BLaER1 treated with 17β-estradiol and CSF1 and Interleukin-3, amounts not matched to agents 10 nM and 100 nM (cell line): ENCODE measurements around the gene MYL3.
A peak's percentile ranks its signal among the peaks of the same experiment; 100 is the strongest.

Source experiments
- H3K27ac ChIP-seq, 11 experiments: shearing (Covaris generic); formaldehyde crosslinking; 2 replicates each; pipeline ENCODE4 v1.8.1; 2022
- H3K27me3 ChIP-seq, 11 experiments: shearing (Covaris generic); formaldehyde crosslinking; 2 replicates each; pipeline ENCODE4 v1.8.1; 2022
- H3K36me3 ChIP-seq, 11 experiments: shearing (Covaris generic); formaldehyde crosslinking; 2 replicates each; pipeline ENCODE4 v1.8.1; 2022
- H3K4me1 ChIP-seq, 10 experiments: shearing (Covaris generic); formaldehyde crosslinking; 2 replicates each; pipeline ENCODE4 v1.8.1; 2022
- H3K4me2 ChIP-seq, 11 experiments: shearing (Covaris generic); formaldehyde crosslinking; 2 replicates each; pipeline ENCODE4 v1.8.1; 2022
- H3K4me3 ChIP-seq, 10 experiments: shearing (Covaris generic); formaldehyde crosslinking; 2 replicates each; pipeline ENCODE4 v1.8.1; 2022
- H3K9ac ChIP-seq, 11 experiments: shearing (Covaris generic); formaldehyde crosslinking; 2 replicates each; pipeline ENCODE4 v1.8.1; 2022
- H3K9me3 ChIP-seq, 11 experiments: shearing (Covaris generic); formaldehyde crosslinking; replicated peaks in 1 of 11; 2 replicates each; pipeline ENCODE4 v1.8.1; 2022
- H4K20me1 ChIP-seq, 11 experiments: shearing (Covaris generic); formaldehyde crosslinking; 2 replicates each; pipeline ENCODE4 v1.8.1; 2022
- Cebpa-rat ChIP-seq, 11 experiments: shearing (Covaris generic); IDR thresholded peaks; 2 replicates each; pipeline ENCODE4 v1.8.1; 2022

MYL3 gene

DNA sequence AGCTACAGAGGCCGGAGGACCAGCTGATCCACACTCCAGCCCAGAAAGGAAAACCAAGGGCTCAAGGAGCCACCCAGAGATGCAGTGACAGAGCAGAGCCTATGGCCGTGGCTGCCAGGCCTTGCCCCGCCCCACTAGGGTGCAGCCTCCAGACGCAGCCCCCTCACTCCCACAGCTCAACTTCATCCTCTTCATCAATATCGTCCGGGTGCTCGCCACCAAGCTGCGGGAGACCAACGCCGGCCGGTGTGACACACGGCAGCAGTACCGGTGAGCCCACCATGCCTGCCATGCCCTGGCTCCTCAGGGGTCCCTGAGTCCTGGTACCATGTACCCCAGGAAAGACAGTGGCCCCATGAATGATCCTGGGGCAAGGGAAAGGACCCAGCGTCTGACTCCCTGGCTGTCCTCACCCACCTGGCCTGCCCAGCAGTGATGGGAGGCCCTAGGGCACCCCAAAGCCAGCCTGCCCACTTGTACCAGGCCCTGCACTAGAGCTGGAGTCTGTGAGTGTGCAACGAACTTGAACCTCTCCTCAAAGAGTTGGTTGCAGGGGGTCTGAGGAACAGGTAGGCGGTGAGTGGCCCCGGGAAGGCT, 38.4 kb upstream of the MYL3 start:
- Histone ChIP-seq H3K36me3 (no peaks in the 10 kb centered on the region), H3K4me3 (no peak overlapping the region), H3K9me3 (no peaks in the 10 kb centered on the region), H3K4me2 (peak overlapping the region in 2 of 11 experiments; percentile 84 to 91; a peak in 1 of 22 replicates), H4K20me1 (peaks cover 0 to 9% (median 0%) of the 10 kb centered on the region in 11 experiments; a peak in 4 of 22 replicates), H3K27ac (no peak overlapping the region), H3K27me3 (peaks cover 19 to 28% (median 21%) of the 10 kb centered on the region in 11 experiments), H3K4me1 (peaks cover 25 to 48% (median 34%) of the 10 kb centered on the region in 10 experiments), H3K9ac (no peak overlapping the region)
- no peak for TF ChIP-seq Cebpa-rat (IDR thresholded peaks at IDR 0.05)

DNA sequence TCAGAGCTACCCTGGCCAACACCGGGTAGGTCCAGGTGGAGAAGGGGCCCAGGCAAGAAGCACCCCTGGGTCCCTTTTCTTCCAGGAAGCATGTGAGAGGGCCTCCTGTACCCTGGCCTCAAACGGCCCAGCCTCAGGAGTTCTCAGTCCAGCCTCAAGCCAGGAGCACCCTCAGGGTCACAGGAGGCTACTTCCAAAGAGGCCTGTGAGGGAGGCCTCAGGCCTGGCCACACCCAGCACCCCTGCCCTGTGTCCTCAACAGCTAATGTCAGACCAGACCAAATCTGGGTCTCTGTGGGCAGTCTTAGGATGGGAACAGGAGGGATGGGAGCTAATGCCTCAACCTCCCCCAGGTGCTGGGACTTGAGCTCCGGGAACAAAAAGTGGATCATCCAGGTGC, 37.8 kb upstream of the MYL3 start:
- TF ChIP-seq Cebpa-rat (IDR thresholded peaks at IDR 0.05), result no peak

DNA sequence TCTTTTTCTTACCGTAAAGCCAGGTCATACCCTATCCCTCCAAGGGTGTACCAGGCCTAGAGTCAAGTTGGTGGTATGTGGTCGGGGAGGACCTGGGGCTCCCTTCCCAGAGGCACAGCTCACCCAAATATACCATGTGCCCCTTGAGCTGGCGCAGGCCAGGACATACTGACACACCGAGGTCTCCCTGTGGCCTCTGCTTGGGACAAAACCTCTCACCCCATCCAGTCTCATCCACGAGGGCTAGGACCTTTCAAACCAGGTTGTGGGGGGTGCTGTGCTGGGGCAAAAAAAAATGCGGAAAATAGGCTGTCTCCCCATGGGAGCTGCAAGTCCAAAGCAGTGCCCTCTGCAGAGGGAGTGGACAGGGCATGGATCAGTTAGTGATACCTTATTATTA, 37.1 kb upstream of the MYL3 start:
- H3K4me2 ChIP-seq, result no peak overlapping the region

More for the DNA sequence above, 37.8 kb upstream of the MYL3 start:
- Histone ChIP-seq H3K4me3 (no peak overlapping the region), H3K9me3 (no peaks in the 10 kb centered on the region), H3K4me1 (peaks cover 29 to 54% (median 34%) of the 10 kb centered on the region in 10 experiments), H3K27me3 (peaks cover 19 to 28% (median 23%) of the 10 kb centered on the region in 11 experiments), H3K27ac (no peak overlapping the region), H4K20me1 (peaks cover 0 to 9% (median 0%) of the 10 kb centered on the region in 11 experiments; a peak in 5 of 22 replicates), H3K9ac (no peak overlapping the region), H3K4me2 (no peak overlapping the region), H3K36me3 (no peaks in the 10 kb centered on the region)

DNA sequence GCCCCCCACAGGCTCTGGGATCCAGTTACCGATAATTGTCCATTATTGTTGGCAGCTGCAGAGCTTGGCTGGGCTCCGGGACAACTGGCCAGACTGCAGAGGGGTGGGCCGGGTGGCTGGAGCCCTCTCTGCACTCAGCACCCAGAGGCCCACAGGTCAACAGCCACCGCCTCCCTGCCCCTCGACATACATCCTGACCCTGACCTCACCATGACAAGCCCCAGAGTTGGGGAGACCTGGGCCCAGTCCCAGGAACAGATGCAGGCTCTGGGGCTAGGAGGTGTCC, 36.7 kb upstream of the MYL3 start:
- no peaks in the 10 kb centered on the region for H3K36me3 ChIP-seq
- peaks cover 19 to 28% (median 23%) of the 10 kb centered on the region in 11 experiments for H3K27me3 ChIP-seq
- peaks cover 29 to 59% (median 34%) of the 10 kb centered on the region in 10 experiments for H3K4me1 ChIP-seq
- no peak overlapping the region for H3K27ac ChIP-seq
- peaks cover 0 to 17% (median 0%) of the 10 kb centered on the region in 11 experiments; a peak in 7 of 22 replicates for H4K20me1 ChIP-seq
- H3K4me3 ChIP-seq, result no peak overlapping the region
- no peak overlapping the region for H3K9ac ChIP-seq
- TF ChIP-seq Cebpa-rat (IDR thresholded peaks at IDR 0.05), result no peak
- no peak overlapping the region for H3K4me2 ChIP-seq
- no peaks in the 10 kb centered on the region for H3K9me3 ChIP-seq

More for the DNA sequence above, 37.1 kb upstream of the MYL3 start:
- H3K4me3 ChIP-seq, result no peak overlapping the region
- no peak overlapping the region for H3K27ac ChIP-seq
- H3K9ac ChIP-seq, result no peak overlapping the region
- no peaks in the 10 kb centered on the region for H3K9me3 ChIP-seq
- peaks cover 29 to 60% (median 34%) of the 10 kb centered on the region in 10 experiments for H3K4me1 ChIP-seq
- H3K27me3 ChIP-seq, result peaks cover 19 to 28% (median 23%) of the 10 kb centered on the region in 11 experiments
- no peaks in the 10 kb centered on the region for H3K36me3 ChIP-seq
- no peak for TF ChIP-seq Cebpa-rat (IDR thresholded peaks at IDR 0.05)
- H4K20me1 ChIP-seq, result peaks cover 0 to 16% (median 0%) of the 10 kb centered on the region in 11 experiments; a peak in 7 of 22 replicates

DNA sequence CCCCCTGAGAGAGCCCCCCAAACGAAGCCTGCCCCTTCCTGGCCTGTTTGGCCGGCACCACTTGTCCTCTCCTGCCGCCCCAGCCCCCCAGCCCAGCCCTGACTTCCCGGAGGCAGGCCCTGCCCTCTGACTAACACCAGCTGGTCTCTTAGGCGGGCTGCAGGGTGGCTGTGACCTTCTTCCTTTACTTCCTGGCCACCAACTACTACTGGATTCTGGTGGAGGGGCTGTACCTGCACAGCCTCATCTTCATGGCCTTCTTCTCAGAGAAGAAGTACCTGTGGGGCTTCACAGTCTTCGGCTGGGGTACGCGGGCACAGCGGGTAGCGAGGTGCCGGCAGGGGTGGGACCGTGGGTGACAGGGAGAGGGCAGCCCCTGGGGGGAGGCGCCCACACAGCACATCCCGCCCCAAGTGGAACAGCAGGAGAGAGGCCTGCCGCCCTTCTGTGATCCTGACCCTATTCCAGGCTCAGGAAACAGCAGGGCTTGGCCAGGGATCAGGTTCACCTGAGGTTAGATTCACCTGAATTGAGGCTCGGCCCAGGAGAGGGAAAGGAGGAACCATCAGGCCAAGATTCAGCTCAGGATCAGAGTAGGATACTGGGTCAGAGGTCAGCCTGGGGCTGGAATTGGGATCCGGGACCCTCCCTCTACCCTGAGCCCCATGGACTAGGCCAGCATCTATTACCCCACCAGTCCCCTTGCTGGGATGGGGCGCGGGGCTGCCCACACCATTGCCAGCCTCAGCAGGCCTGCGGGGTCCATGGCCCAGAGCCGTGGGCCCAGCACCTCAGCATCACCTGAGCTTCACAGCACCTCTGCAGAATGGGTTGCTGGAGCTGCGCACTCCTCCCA, 36.1 kb upstream of the MYL3 start:
- Histone ChIP-seq H3K27me3 (peaks cover 19 to 28% (median 23%) of the 10 kb centered on the region in 11 experiments), H4K20me1 (peaks cover 0 to 16% (median 0%) of the 10 kb centered on the region in 11 experiments; a peak in 7 of 22 replicates), H3K9ac (no peak overlapping the region), H3K4me2 (peak overlapping the region; percentile 68 to 82 (median 76); a peak in 21 of 22 replicates), H3K4me3 (no peak overlapping the region), H3K9me3 (no peaks in the 10 kb centered on the region), H3K4me1 (peaks cover 29 to 53% (median 31%) of the 10 kb centered on the region in 10 experiments), H3K36me3 (no peaks in the 10 kb centered on the region), H3K27ac (no peak overlapping the region)
- TF ChIP-seq Cebpa-rat (IDR thresholded peaks at IDR 0.05), result no peak

DNA sequence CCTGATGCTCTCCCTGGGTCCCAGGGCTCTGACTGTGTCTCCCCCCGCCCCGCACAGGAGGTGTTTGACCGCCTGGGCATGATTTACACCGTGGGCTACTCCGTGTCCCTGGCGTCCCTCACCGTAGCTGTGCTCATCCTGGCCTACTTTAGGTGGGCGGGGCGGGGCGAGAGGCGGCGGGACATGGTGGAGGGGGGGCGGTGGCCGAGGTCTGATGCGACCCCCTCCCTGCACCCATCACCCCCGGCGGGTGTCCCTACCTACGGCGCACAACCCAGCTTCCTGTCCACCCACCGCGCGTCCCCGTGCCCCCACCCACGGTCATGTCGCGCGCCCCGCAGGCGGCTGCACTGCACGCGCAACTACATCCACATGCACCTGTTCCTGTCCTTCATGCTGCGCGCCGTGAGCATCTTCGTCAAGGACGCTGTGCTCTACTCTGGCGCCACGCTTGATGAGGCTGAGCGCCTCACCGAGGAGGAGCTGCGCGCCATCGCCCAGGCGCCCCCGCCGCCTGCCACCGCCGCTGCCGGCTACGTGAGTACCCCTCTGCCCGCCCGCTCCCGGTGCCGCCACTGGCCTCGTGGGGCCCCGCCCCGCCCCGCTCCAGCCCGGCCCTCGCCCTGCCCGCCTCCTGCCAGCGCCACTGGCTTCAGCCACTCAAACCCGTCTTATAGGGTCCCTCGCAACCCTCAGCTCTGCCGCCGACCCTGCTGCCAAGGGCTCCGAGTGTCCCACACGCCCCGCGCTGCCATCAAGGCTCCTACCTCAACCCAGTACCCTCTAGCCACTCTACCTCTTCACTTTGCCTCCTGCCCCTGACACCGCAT, 35.3 kb upstream of the MYL3 start:
- Histone ChIP-seq H3K4me1 (peaks cover 21 to 47% (median 26%) of the 10 kb centered on the region in 10 experiments), H3K4me2 (peak overlapping the region; percentile 68 to 82 (median 76)), H4K20me1 (peaks cover 0 to 18% (median 0%) of the 10 kb centered on the region in 11 experiments; a peak in 6 of 22 replicates), H3K27ac (no peak overlapping the region), H3K36me3 (no peaks in the 10 kb centered on the region), H3K4me3 (peak overlapping the region in 5 of 10 experiments; percentile 22 to 52 (median 28); a peak in 4 of 20 replicates), H3K9ac (no peak overlapping the region; a peak in 1 of 22 replicates), H3K27me3 (peaks cover 19 to 28% (median 23%) of the 10 kb centered on the region in 11 experiments), H3K9me3 (no peaks in the 10 kb centered on the region)
- no peak for TF ChIP-seq Cebpa-rat (IDR thresholded peaks at IDR 0.05)

- H3K4me1 ChIP-seq, result peaks cover 17 to 47% (median 26%) of the 10 kb centered on the region in 10 experiments
- TF ChIP-seq Cebpa-rat (IDR thresholded peaks at IDR 0.05), result no peak
- H3K27ac ChIP-seq, result no peak overlapping the region
- peaks cover 19 to 28% (median 23%) of the 10 kb centered on the region in 11 experiments for H3K27me3 ChIP-seq
- H3K9me3 ChIP-seq, result no peaks in the 10 kb centered on the region
- H4K20me1 ChIP-seq, result peaks cover 0 to 25% (median 0%) of the 10 kb centered on the region in 11 experiments; a peak in 6 of 22 replicates
- peak overlapping the region in 8 of 11 experiments; percentile 68 to 82 (median 74); a peak in 15 of 22 replicates for H3K4me2 ChIP-seq
- no peak overlapping the region for H3K9ac ChIP-seq
- H3K36me3 ChIP-seq, result no peaks in the 10 kb centered on the region
- H3K4me3 ChIP-seq, result no peak overlapping the region
Observed at GRCh38 chr3:46897829-46898320, 34.6 kb upstream of the MYL3 start.

DNA sequence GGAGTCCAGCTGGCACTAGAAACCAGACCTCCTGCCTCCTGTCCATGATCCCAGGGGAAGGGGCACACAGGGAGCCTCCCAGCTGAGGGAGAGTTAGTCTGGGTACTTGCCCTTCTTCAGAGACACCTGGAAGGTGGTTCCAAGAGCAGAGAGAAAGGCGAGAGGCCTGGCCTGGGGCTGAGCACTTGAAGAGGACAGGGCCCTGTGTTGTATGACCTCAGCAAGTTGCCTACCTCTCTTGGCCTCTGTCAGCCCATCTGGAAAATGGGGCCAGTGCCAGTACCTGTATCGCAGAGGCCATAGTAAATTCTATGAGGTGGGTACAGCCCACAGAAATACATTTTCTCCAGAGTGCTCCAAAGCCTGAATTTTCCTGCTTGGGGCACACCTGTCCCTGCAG, 33.8 kb upstream of the MYL3 start:
- no peak overlapping the region for H3K9ac ChIP-seq
- H3K9me3 ChIP-seq, result no peaks in the 10 kb centered on the region
- H4K20me1 ChIP-seq, result peaks cover 0 to 26% (median 0%) of the 10 kb centered on the region in 11 experiments; a peak in 6 of 22 replicates
- no peak overlapping the region for H3K4me3 ChIP-seq
- no peaks in the 10 kb centered on the region for H3K36me3 ChIP-seq
- no peak overlapping the region for H3K4me2 ChIP-seq
- no peak overlapping the region for H3K27ac ChIP-seq
- H3K4me1 ChIP-seq, result peaks cover 18 to 46% (median 33%) of the 10 kb centered on the region in 10 experiments
- H3K27me3 ChIP-seq, result peaks cover 19 to 28% (median 23%) of the 10 kb centered on the region in 11 experiments
- TF ChIP-seq Cebpa-rat (IDR thresholded peaks at IDR 0.05), result no peak
